ENCODE measurements around the gene LYST.

Gene LYST

GRCh38 chr1:235625340-235625739 lies 241.4 kb downstream of the LYST start:
- no peak for TF ChIP-seq REST (IDR thresholded peaks at IDR 0.05; ENCODE audit: insufficient read depth in 1 of 2, low read depth in 2 of 2, low read length in 2 of 2)
- TF ChIP-seq SIN3A (IDR thresholded peaks at IDR 0.05; ENCODE audit: borderline replicate concordance, insufficient read depth, low read length) = no peak
- no peak for TF ChIP-seq POLR2AphosphoS5 (IDR thresholded peaks at IDR 0.05; ENCODE audit: low read depth, low read length)
- no peak for TF ChIP-seq FOXP2 (optimal IDR thresholded peaks at IDR 0.05; ENCODE audit: borderline replicate concordance, extremely low read depth, extremely low read length, insufficient read depth)
- no peak for TF ChIP-seq TAF1 (IDR thresholded peaks at IDR 0.05; ENCODE audit: borderline replicate concordance, insufficient read depth, low read length)

- no peak for TF ChIP-seq TAF1 (IDR thresholded peaks at IDR 0.05; ENCODE audit: borderline replicate concordance, insufficient read depth, low read length)
Observed at GRCh38 chr1:235624721-235625333, 241.9 kb downstream of the LYST start.

GRCh38 chr1:235622936-235623779 lies 243.5 kb downstream of the LYST start:
- TF ChIP-seq FOXP2 (optimal IDR thresholded peaks at IDR 0.05; ENCODE audit: borderline replicate concordance, extremely low read depth, extremely low read length, insufficient read depth) = no peak
- TF ChIP-seq SIN3A (IDR thresholded peaks at IDR 0.05; ENCODE audit: borderline replicate concordance, insufficient read depth, low read length) = no peak

GRCh38 chr1:235617808-235618207 lies 248.9 kb downstream of the LYST start:
- TF ChIP-seq FOXP2 (optimal IDR thresholded peaks at IDR 0.05; ENCODE audit: borderline replicate concordance, extremely low read depth, extremely low read length, insufficient read depth) = no peak
- no peak for TF ChIP-seq TAF1 (IDR thresholded peaks at IDR 0.05; ENCODE audit: borderline replicate concordance, insufficient read depth, low read length)
- no peak for TF ChIP-seq REST (IDR thresholded peaks at IDR 0.05; ENCODE audit: insufficient read depth in 1 of 2, low read depth in 2 of 2, low read length in 2 of 2)

GRCh38 chr1:235617140-235617539 lies 249.6 kb downstream of the LYST start:
- TF ChIP-seq POLR2AphosphoS5 (IDR thresholded peaks at IDR 0.05; ENCODE audit: low read depth, low read length) (no peak), TAF1 (IDR thresholded peaks at IDR 0.05; ENCODE audit: borderline replicate concordance, insufficient read depth, low read length) (no peak), FOXP2 (optimal IDR thresholded peaks at IDR 0.05; ENCODE audit: borderline replicate concordance, extremely low read depth, extremely low read length, insufficient read depth) (no peak), SIN3A (IDR thresholded peaks at IDR 0.05; ENCODE audit: borderline replicate concordance, insufficient read depth, low read length) (no peak), REST (IDR thresholded peaks at IDR 0.05; ENCODE audit: insufficient read depth in 1 of 2, low read depth in 2 of 2, low read length in 2 of 2) (no peak)

- no peak for TF ChIP-seq FOXP2 (optimal IDR thresholded peaks at IDR 0.05; ENCODE audit: borderline replicate concordance, extremely low read depth, extremely low read length, insufficient read depth)
Observed at GRCh38 chr1:235614442-235614954, 252.2 kb downstream of the LYST start.

All from PFSK-1 (cell line).